Caki2 (cell line): Measurements from ENCODE around the gene LTF. TPM values are rescaled to one million over a fixed set of nuclear protein-coding genes. Genes with fewer than 3 reads are reported as not detected.

Source experiments
- DNase-seq: peaks from one replicate; pipeline ENCODE4 v3.0.0-alpha.2; 2015; ENCODE audit warnings: low read depth
- in situ Hi-C: cut with HindIII; loops from 2 replicates; pipeline ENCODE4 v1.10.0; 2016; ENCODE audit warnings: low sequenced_read_pairs, low pct_unique_long_range_greater_than_20kb, mixed read lengths
- total RNA-seq: library from RNA; depleted of rRNA; stranded (reverse); fragments of >200 nt; shearing (Covaris generic); gene quantifications from 2 replicates; pipeline ENCODE4 v1.2.3, GENCODE V29; 2014; ENCODE audit warnings: low replicate concordance

Gene LTF
- total RNA-seq, 1 experiment from 2014 or later = not detected

DNA sequence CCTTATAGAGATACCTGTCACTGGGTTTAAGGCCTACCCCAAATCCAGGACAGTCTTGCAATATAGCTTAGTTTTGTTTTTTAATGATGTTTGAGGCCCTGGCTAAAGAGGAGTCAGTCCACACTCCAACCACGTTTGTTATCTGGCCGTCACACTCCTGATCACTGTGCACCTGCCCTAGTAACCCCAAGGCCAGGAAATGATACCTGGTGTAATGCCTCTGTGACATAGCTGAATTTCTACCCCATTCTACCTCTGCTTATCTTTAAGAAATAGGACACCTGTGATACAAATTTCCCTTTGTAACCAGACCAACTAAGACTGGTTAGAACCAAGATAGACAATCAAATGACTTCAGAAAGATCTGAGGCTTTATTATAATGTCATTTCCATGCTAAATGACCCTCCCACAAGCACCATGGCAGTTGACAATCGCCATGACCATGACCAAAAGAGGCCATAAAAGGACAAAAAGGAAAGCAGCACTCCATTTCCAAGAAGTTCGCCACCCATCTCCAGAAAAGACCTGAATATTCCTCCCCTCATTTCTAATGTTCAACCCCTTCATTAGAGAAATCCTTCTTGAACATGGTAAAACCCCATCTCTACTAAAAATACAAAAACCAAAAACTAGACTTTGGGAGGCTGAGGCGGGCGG lies 28.3 kb upstream of the LTF start:
- DNase-seq = no peak
- in situ Hi-C loops = no loop called here

DNA sequence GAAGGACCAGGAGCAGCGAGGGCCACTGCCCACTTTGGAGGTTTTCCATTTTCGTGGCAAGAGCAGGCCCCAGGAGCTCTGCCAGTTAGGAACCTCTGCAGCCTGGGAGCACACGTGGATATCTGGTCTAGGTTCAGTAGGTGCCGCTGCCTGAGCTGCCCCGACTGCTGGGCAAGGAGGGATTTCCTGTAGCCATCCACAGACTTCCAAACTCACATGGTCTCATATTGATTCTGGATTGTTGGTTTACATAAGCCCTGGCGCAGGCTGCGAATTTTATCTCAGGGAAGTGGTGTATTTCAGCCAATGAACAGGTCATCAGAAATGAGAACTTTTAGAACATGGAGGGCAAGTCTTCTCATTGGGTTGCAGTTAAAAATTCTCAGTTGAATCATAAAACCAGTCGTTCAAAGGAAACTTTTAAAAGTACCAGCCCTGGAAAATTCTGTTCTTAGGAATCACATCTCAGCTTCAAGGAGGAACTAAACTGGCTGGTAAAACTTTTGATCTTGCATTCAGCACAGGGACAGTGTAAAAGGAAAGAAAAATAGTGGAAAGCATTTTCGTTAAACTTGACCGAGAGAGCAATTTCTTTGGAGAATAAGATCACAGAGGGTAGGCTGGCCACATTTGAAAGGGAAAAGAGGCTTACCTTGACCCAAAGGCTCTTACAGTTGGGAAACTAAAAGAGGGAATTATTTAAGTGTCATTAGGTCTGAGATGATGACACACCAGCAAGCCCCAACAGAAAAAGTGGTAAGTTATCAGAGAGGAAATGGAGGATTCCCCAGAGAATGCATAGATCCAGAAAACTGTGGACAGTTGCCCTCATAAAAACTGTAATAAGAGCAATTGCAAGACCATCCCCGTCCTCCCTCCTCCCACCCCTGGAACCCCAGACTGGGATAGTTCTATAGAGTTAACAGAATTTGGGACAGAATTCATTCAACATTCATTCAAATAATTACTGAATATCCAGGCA lies 26.7 kb upstream of the LTF start:
- DNase-seq = no peak
- in situ Hi-C loops = no loop called here

DNA sequence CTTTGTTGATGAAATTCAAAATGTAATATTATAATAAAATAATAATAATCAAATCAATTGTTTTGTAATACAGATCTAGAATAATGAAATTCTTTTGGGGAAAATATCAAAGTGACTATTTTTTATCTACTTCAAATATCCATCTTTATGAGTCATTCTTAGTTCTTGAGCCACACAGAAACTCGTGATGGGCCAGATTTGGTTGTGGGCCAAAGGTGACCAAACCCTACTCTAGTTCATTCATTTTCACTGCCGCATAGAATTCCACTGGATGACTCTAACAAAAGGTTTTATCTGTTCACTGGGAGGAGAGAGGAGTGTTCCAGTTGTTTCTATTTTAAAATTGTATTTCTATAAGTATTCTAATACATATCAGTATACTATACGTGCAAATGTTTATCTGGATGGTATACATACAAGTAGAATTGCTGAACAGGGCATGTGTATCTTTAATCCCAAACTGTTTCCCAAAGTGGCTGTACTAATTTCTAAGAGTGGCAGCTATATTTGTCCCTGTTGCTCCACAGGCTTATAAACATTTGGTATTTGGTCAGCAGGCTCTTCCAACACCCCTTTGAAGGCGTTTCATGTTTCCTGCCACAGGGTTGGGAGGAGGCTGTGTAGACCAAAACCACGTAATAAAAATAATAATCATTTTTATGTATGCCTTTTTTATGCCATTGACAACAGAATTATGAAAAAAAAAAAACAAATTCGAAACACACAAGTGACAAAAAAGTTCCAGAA lies 25.8 kb upstream of the LTF start:
- in situ Hi-C loops = no loop called here
- no peak for DNase-seq

DNA sequence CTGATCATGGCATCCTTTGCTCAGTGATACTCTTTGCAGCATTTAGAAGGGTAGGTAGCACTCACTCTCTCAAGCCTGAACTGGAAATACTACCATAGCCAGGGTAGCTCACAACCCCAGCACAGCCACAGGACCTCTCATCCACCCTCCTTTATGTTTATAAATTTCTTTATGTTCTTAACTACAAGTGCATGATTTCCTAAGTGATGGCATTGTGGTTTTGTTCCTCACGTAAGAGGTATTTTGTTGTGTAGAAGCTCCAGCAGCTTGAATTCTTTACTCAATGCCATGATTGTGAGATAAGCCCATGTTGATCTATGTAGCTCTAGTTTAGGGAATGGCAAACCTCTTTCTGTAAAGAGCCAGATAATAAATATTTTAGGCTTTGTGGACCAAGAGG lies 25.2 kb upstream of the LTF start:
- in situ Hi-C loops = no loop called here
- no peak for DNase-seq

DNA sequence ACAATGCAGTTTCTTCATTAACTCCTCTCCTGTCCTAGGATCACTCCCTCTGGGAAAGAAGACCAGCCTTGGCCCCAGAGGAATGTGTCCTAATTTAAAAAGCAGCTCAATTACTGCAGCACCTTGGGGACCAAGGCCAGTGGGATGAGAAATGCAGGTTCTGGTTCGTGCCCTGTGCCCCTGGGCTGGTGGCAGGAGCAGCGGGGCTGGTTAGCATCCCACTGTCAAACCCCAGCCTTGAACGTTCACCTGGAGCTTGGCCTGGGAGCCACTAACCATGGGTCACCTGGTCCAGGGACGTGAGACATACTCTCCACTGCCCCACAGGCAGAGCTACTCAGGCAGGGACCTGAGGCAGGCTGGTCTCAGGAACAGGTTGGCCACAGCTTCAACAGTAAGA lies 24.7 kb upstream of the LTF start:
- in situ Hi-C loops = no loop called here
- no peak for DNase-seq

DNA sequence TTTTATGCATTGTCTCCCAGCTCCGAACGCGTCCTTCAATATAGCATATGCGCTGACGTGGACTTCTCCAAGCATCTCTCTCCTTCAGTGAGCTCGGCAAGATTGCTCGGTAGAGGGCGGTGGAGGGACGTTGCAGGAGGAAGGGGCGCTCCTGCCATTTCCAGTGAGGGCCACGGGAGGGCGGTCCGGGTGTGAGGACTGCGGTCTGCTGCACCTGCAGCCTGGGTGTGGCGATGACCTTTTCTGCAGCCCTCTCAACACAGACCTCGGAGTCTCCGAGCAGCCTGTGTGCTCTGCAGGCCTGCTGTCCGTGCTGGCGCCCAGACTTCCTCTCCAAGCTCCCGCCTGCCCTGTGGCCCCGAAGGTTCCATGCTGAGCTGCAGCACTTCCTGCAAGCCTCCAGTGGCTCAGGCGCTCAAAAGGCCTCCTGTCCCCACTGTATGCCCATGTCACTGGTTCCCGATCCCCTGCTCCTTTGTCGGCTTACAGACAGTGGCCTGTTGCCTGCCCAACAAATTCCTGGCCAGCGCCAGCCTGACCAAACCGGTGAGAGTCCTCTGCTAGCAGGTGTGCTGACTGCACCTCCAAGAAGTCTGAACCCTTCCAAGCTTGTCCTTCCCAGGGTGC lies 24.1 kb upstream of the LTF start:
- in situ Hi-C loops = no loop called here

DNA sequence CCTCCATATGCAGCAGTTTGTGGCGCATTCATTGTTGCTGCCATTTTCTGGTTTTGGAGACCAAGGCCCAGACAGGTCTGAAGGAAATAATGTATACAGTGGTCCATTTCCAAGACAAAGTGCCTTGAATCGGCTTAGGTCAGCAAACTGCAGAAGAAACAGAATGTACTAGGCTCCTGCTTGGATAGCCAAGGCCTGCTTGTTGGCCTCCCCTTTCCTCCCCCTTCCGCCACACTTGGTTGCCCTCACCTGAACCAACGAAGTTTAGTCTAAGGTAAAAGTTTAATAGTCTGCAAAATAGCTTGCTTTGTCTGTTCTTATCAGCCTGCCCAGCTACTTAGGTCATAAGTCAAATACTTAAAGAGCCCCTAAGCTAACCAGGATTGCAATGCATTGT lies 21.1 kb upstream of the LTF start:
- no peak for DNase-seq
- in situ Hi-C loops = no loop called here

More for the DNA sequence above, 24.1 kb upstream of the LTF start:
- DNase-seq = peak; percentile 83

DNA sequence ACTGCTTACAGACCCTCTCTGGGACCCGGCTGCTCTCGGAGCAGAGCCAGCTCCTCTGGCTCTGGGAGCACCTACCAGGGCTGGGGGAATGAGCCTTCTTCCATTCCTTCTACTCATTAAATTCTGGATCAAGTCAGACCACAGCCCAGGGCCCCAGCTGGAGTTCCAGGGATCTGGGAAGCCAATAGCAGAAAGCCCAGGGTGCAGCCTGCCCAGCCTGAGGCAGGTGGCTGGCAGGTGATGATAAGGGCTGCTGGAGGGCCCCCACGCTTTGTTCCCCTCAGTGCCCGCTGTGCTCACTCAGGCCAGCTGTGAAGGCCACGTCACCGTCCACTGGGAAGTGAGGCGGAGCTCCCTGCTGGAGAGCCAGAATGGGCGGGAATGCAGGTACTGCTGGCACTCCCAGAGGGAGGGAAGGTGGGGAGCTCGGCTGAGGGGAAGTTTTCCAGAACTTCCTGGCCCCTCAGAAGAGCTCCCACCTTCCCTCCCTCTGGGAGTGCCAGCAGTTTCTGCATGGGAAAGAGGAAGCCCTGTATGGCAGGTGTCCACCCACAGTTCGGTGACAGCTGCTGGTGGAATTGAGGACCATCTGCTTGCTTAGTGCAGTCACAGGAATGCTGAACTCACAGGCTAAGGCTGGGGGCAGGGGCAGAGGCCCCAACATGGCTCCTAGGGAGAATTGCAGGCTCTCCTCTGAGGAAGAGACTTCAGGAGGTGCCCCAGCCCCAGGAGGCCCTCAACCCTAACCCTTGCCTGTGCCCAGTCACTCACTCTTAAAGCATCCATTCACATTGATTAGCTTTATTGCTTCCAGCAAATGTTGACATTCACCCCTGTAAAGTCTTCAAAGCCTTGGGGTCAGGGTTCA lies 20.4 kb upstream of the LTF start:
- in situ Hi-C loops = no loop called here

DNA sequence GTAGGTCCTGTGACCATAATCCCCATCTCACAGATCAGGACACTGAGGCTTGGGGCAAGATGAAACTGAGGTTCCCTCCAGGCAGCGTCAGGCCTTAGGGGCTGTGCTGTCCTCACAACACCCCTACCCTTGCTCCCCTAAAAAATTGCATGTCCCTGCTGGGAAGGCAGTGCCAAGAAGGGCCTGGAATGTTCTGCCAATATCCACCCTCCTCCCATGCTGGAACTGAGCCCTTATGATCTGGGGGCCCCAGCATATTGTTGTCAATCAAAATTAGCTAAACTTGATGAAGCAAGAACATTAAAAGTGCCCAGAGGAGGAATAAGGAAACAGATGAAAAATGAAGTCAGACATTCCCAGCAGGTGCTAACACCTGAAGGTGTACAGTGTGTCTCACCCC lies 19.7 kb upstream of the LTF start:
- in situ Hi-C loops = no loop called here
- DNase-seq = no peak

More for the DNA sequence above, 20.4 kb upstream of the LTF start:
- no peak for DNase-seq

DNA sequence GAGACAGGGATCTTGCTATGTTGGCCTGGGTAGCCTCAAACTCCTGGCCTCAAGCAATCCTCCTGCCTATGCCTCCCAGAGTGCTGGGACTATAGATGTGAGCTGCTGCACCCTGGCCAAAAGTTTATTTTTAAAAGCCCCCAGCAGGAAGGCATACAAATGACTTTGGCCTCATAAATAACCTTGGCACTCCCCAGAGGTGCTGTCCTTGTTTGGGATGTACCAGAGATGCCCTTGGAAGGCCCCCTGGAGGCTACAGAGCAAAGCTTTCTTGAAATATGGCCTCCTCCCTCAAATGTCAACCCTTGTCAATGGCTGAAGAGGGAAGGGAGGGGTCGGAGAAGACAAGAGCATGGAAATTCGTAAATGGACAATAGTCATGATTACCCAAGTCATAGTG lies 19.1 kb upstream of the LTF start:
- no peak for DNase-seq
- in situ Hi-C loops = no loop called here

DNA sequence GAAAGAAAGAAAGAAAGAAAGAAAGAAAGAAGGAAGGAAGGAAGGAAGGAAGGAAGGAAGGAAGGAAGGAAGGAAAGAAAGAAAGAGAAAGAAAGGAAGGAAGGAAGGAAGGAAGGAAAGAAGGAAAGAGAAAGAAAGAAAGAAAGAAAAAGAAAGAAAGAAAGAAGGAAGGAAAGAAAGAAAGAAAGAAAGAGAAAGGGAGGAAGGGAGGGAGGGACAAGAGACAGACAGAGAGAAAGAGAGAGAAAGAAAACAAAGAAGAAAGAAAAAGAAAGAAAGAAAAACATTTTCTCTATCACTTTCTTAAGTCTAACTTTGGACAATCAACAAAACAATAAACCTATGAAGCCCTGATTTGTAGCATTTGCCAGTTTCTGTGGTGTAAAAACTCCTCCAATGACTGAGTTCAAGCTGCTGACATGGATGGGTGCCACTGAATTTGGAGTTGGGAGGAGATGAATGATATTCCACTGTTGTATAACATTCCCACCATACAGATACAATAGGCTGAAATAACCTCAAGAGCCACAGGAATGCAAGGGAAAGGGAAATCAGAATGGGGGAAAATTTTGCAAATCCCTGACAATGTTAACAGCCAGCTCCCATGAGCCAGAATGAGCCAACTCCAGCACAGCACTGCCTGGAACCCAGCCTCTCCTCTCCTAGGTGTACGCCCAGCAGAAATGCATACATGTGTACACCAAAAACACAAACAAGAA lies 18.1 kb upstream of the LTF start:
- DNase-seq = no peak
- in situ Hi-C loops = no loop called here

DNA sequence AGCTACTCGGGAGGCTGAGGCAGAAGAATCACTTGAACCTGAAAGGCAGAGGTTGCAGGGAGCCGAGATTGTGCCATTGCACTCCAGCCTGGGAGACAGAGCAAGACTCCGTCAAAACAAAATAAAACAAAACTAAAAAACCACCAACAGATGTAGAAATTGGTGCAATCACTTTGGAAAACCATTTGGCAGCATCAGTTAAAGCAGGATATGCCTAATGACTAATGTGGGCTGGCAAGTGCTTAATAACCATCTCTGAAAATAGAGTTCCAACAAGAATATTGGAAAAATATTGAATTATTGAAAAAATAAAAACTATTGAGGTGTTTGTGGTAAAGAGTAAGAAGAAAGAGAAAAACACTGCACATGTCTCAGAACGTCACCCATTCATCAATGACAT lies 16.9 kb upstream of the LTF start:
- no peak for DNase-seq
- in situ Hi-C loops = no loop called here

DNA sequence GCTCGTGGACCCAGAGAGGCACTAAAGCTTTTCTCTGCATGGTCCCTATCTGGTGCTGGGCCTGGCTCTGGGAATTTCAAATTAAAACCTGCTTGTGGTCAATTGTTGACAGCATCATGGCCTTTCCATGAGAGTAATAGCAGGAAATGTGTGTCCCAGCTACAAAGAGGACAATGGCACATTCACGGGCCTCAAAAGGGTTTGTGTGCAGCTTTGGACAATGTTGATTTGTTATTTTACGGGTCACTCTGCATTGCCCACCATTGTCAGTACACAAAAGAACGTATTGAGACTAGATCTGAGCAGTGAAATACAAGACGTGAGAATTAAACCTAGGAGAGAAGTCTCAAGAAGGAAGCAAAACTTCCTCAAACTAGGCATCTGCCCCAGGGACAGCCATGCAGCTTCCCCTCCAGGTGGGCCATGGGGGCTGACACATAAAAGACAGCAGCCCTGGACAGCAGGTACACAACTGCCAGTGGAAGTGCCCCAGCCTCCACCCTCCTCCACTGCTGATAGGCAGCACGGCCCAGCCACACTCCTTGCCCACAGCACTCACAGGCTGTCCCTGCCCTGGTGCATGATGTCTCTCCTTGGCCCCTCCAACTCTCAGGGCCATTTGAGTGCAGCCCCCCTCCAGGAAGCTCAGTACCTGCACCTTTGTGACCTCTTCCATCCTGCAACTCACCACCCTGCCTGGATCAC lies 15.9 kb upstream of the LTF start:
- in situ Hi-C loops = no loop called here
- no peak for DNase-seq

DNA sequence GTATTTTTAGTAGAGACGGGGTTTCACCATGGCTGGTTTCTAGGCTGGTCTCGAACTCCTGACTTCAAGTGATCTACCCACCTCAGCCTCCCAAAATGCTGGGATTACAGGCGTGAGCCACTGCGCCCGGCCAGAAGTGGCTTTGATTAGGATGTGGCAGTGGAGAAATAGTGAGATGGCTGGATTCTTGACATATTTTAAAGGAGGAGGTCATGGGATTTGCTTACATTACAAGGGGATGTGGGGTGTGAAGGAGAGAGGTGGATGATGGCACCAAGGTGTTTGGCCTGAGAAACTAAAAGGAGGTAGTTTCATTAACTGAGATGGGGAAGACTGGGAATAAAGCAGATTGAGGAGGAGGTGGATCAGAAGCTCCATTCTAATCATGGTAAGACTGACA lies 15.0 kb upstream of the LTF start:
- in situ Hi-C loops = no loop called here

DNA sequence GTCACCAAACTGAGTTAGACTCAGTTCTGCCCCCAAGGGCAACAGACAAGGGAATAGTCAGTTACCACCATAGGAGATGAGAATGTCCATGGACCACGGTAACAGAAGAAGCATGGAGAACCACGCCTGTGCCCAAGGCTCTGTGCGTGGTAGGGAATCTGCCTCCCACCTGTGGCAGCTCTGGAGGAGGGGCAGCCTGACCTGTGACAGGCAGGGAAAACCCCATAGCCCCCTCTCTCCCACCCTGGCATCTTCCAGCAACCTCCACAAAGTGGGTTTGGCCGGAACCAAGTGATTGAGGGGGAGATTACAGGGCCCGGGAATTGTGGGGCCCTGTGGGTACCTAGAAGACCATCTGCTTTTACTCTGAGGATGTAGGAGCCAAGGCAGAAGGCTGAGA lies 14.3 kb upstream of the LTF start:
- DNase-seq = no peak
- in situ Hi-C loops = no loop called here

More for the DNA sequence above, 15.0 kb upstream of the LTF start:
- no peak for DNase-seq

DNA sequence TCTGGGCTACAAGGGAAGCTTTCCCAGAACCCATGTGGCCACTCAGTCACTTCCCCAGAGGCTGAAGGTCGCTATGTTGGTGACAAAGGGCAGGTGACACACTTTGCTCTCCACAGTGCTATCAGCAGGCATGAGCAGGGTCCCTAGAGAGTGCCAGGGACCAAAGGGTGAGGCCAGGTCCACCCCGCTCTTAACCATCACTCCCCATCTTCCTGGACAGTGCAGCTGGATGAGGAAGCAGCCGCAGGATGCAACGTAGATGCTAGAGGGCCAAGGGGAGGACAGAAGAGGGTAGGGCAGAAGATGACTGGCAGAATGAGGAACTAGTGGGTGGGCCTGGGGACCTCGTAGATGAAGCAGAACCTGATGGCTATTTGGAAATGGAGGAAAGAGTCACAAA lies 13.6 kb upstream of the LTF start:
- in situ Hi-C loops = no loop called here
- no peak for DNase-seq

DNA sequence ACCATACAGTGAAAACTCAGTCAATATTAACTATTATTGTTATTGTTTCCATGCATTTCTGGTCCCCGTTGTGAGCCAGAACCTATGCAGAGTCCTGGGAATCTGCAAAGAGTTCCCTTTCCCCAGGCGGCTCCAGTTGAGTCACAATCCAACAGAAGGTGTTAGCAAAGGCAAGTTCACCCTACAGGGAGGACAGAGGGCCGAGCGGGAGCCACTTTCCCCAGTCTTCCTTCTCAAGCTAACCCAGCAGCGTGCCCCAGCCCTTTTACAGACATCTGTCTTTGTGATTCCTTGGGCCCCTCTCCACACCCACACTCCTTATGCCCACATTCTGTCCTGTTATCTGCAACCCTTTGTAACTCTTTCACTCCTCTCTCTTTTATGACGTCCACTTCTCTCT lies 13.1 kb upstream of the LTF start:
- DNase-seq = no peak
- in situ Hi-C loops = no loop called here
